Measurements from ENCODE around the gene IL23R. TPM values are rescaled to one million over a fixed set of nuclear protein-coding genes. Genes with fewer than 3 reads are reported as not detected.

IL23R gene
- total and polyA plus RNA-seq, 2 of the 13 experiments (the other 11 are each of a cell fraction or from before 2014, with no cell fraction given), result not detected

- no peak overlapping the region for H3K27ac ChIP-seq (ENCODE audit: extremely low read length, insufficient read depth, low read length)
- no peak overlapping the region for H3K4me3 ChIP-seq (replicated peaks in 1 of 3; ENCODE audit: insufficient read depth in 1 of 3, low read depth in 2 of 3, low read length in 3 of 3)
- POLR2A ChIA-PET, result no interaction called here
- intact Hi-C loops (cut with micrococcal nuclease; ENCODE audit: unreplicated experiment) (no loop called here), in situ Hi-C loops (cut with HindIII; ENCODE audit: extremely low pct_ligation_motif_present, low pct_unique_long_range_greater_than_20kb) (no loop called here)
- H2AFZ ChIP-seq (ENCODE audit: low read length), result no peak overlapping the region
- DNase-seq (ENCODE audit: low spot score) (no peak), FAIRE-seq (no peak), ATAC-seq (no peak)
- 6% methylated on average over 2 of the region's 2 CpGs for WGBS (ENCODE audit: low lambda C conversion rate)
- no peak overlapping the region for H3K9ac ChIP-seq (ENCODE audit: insufficient read depth, low read depth, low read length)
- H3K36me3 ChIP-seq (replicated peaks in 1 of 2; ENCODE audit: control insufficient read depth in 1 of 2, insufficient read depth in 2 of 2, low read length in 2 of 2), result no peaks in the 10 kb centered on the region
- no peaks in the 10 kb centered on the region for H3K9me3 ChIP-seq (ENCODE audit: low read length)
- no peaks in the 10 kb centered on the region for H3K4me1 ChIP-seq (ENCODE audit: insufficient read depth, low read length)
- H4K20me1 ChIP-seq (ENCODE audit: insufficient read depth, low read length), result no peaks in the 10 kb centered on the region
- CTCF ChIA-PET (ENCODE audit: low intra/inter-chr PET ratio, low total read pairs), result no interaction called here
- H3K79me2 ChIP-seq (ENCODE audit: insufficient read depth, low read length), result no peaks in the 10 kb centered on the region
- H3K27me3 ChIP-seq (ENCODE audit: control insufficient read depth in 1 of 2, insufficient read depth in 2 of 2, low read length in 2 of 2), result no peaks in the 10 kb centered on the region; a peak in 1 of 5 replicates
- TF ChIP-seq ADNP (CRISPR knock-in tag; IDR thresholded peaks at IDR 0.05) (no peak), ELF3 (CRISPR knock-in tag; IDR thresholded peaks at IDR 0.05) (no peak), ZSCAN30 (CRISPR knock-in tag; IDR thresholded peaks at IDR 0.05) (no peak), ZNF260 (CRISPR knock-in tag; IDR thresholded peaks at IDR 0.05; ENCODE audit: borderline replicate concordance, low read depth) (no peak), ARNT (IDR thresholded peaks at IDR 0.05) (no peak)
- BruUV-seq (replicated peaks), result no TSS peak
- H3K4me2 ChIP-seq (ENCODE audit: low read depth, low read length), result no peak overlapping the region
Observed at GRCh38 chr1:67158401-67158800, 7.9 kb upstream of the IL23R start.

- no TSS peak for BruUV-seq (replicated peaks)
- H3K27me3 ChIP-seq (ENCODE audit: control insufficient read depth in 1 of 2, insufficient read depth in 2 of 2, low read length in 2 of 2), result no peaks in the 10 kb centered on the region; a peak in 1 of 5 replicates
- no peaks in the 10 kb centered on the region for H3K9me3 ChIP-seq (ENCODE audit: low read length)
- ATAC-seq (no peak), FAIRE-seq (no peak), DNase-seq (ENCODE audit: low spot score) (no peak)
- H3K79me2 ChIP-seq (ENCODE audit: insufficient read depth, low read length), result no peaks in the 10 kb centered on the region
- CTCF ChIA-PET (ENCODE audit: low intra/inter-chr PET ratio, low total read pairs), result no interaction called here
- no peak overlapping the region for H3K4me3 ChIP-seq (replicated peaks in 1 of 3; ENCODE audit: insufficient read depth in 1 of 3, low read depth in 2 of 3, low read length in 3 of 3)
- H3K36me3 ChIP-seq (replicated peaks in 1 of 2; ENCODE audit: control insufficient read depth in 1 of 2, insufficient read depth in 2 of 2, low read length in 2 of 2), result no peaks in the 10 kb centered on the region
- no peak overlapping the region for H3K27ac ChIP-seq (ENCODE audit: extremely low read length, insufficient read depth, low read length)
- H3K4me1 ChIP-seq (ENCODE audit: insufficient read depth, low read length), result no peaks in the 10 kb centered on the region
- H3K9ac ChIP-seq (ENCODE audit: insufficient read depth, low read depth, low read length), result no peak overlapping the region
- H3K4me2 ChIP-seq (ENCODE audit: low read depth, low read length), result no peak overlapping the region
- 23% methylated on average over 2 of the region's 2 CpGs for WGBS (ENCODE audit: low lambda C conversion rate)
- TF ChIP-seq KDM3A (CRISPR knock-in tag; IDR thresholded peaks at IDR 0.05; ENCODE audit: low read depth), result no peak
- TF ChIP-seq SRSF4 (IDR thresholded peaks at IDR 0.05; ENCODE audit: low read depth, low read length, poor library complexity, severe bottlenecking), result no peak
- TF ChIP-seq ZNF780A (CRISPR knock-in tag; IDR thresholded peaks at IDR 0.05), result no peak
- TF ChIP-seq CEBPB (IDR thresholded peaks at IDR 0.05; ENCODE audit: borderline replicate concordance, low read depth, low read length), result no peak
- no peak for TF ChIP-seq SPEN (CRISPR knock-in tag; IDR thresholded peaks at IDR 0.05; ENCODE audit: low read depth)
- no peak for TF ChIP-seq ZFYVE20 (CRISPR knock-in tag; IDR thresholded peaks at IDR 0.05; ENCODE audit: borderline replicate concordance, low read depth)
- no peak for TF ChIP-seq ZSCAN9 (CRISPR knock-in tag; IDR thresholded peaks at IDR 0.05; ENCODE audit: borderline replicate concordance)
- TF ChIP-seq ZNF710 (CRISPR knock-in tag; IDR thresholded peaks at IDR 0.05; ENCODE audit: borderline replicate concordance), result no peak
- no peak for TF ChIP-seq KLF12 (CRISPR knock-in tag; IDR thresholded peaks at IDR 0.05; ENCODE audit: borderline replicate concordance)
- in situ Hi-C loops (cut with HindIII; ENCODE audit: extremely low pct_ligation_motif_present, low pct_unique_long_range_greater_than_20kb) (no loop called here), intact Hi-C loops (cut with micrococcal nuclease; ENCODE audit: unreplicated experiment) (no loop called here)
- no peak overlapping the region for H2AFZ ChIP-seq (ENCODE audit: low read length)
- H4K20me1 ChIP-seq (ENCODE audit: insufficient read depth, low read length), result no peaks in the 10 kb centered on the region
- POLR2A ChIA-PET, result no interaction called here
Observed at GRCh38 chr1:67159233-67159632, 7.0 kb upstream of the IL23R start.
